ENCODE results near the gene TMEM200C.
A peak's percentile ranks its signal among the peaks of the same experiment; 100 is the strongest.
"Not testable (repeated sequence)": the region's sequence is repeated elsewhere in the genome, so short reads cannot be mapped to it uniquely, and the experiment has no call there.

Gene TMEM200C

GRCh38 chr18:5876891-5877290, 18.4 kb downstream of the TMEM200C start:
- no peak for DNase-seq (ENCODE audit: low spot score)
- TF ChIP-seq CTCF (IDR thresholded peaks at IDR 0.05; ENCODE audit: extremely low read depth, missing control alignments): no peak

- no peak for TF ChIP-seq CTCF (IDR thresholded peaks at IDR 0.05; ENCODE audit: extremely low read depth, missing control alignments)
- no peak for DNase-seq (ENCODE audit: low spot score)
These were observed 21.0 kb downstream of the TMEM200C start for GRCh38 chr18:5874336-5874735.

GRCh38 chr18:5872886-5873285, 22.4 kb downstream of the TMEM200C start:
- TF ChIP-seq CTCF (IDR thresholded peaks at IDR 0.05; ENCODE audit: extremely low read depth, missing control alignments): no peak
- no peak for DNase-seq (ENCODE audit: low spot score)

GRCh38 chr18:5871426-5871825, 23.9 kb downstream of the TMEM200C start:
- TF ChIP-seq CTCF (IDR thresholded peaks at IDR 0.05; ENCODE audit: extremely low read depth, missing control alignments): no peak
- DNase-seq (ENCODE audit: low spot score): no peak

- DNase-seq (ENCODE audit: low spot score): peak; percentile 61
- peak; percentile 73 for TF ChIP-seq CTCF (IDR thresholded peaks at IDR 0.05; ENCODE audit: extremely low read depth, missing control alignments)
These were observed 27.0 kb downstream of the TMEM200C start for GRCh38 chr18:5868218-5868854.

GRCh38 chr18:5865521-5865920, 29.8 kb downstream of the TMEM200C start:
- no peak for TF ChIP-seq CTCF (IDR thresholded peaks at IDR 0.05; ENCODE audit: extremely low read depth, missing control alignments)
- DNase-seq (ENCODE audit: low spot score): no peak

GRCh38 chr18:5862127-5862526, 33.2 kb downstream of the TMEM200C start:
- DNase-seq (ENCODE audit: low spot score): not testable (repeated sequence)

GRCh38 chr18:5857180-5857579, 38.1 kb downstream of the TMEM200C start:
- DNase-seq (ENCODE audit: low spot score): no peak
- no peak for TF ChIP-seq CTCF (IDR thresholded peaks at IDR 0.05; ENCODE audit: extremely low read depth, missing control alignments)
